Loucy (cell line): ENCODE data around the gene HELZ.

Source experiments
- H2AFZ ChIP-seq: fragments of 200-600 bp; sonication (generic); 2 replicates; pipeline ENCODE4 v1.6.0; 2016; ENCODE audit warnings: antibody characterized with exemption, mild to moderate bottlenecking, low read length, moderate library complexity
- H3F3A ChIP-seq: fragments of 200-600 bp; 2 replicates; pipeline ENCODE4 v1.6.0; 2016; ENCODE audit warnings: antibody characterized with exemption, low read depth, mild to moderate bottlenecking
- H3K27me3 ChIP-seq: fragments of 200-600 bp; sonication (generic); 2 replicates; pipeline ENCODE4 v1.6.1; 2014; ENCODE audit warnings: low read length, mild to moderate bottlenecking; ENCODE audit not compliant: insufficient read depth, poor library complexity, severe bottlenecking
- H3K36me3 ChIP-seq: fragments of 200-600 bp; sonication (generic); 2 replicates; pipeline ENCODE4 v1.6.1; 2016; ENCODE audit warnings: low read length; ENCODE audit not compliant: insufficient read depth
- H3K4me1 ChIP-seq: fragments of 200-600 bp; sonication (generic); 2 replicates; pipeline ENCODE4 v1.5.1; 2014; ENCODE audit warnings: low read length, mild to moderate bottlenecking; ENCODE audit not compliant: insufficient read depth, poor library complexity, severe bottlenecking
- H3K4me2 ChIP-seq: fragments of 200-600 bp; sonication (generic); 2 replicates; pipeline ENCODE4 v1.6.0; 2014; ENCODE audit warnings: antibody characterized with exemption, low read length, low read depth, mild to moderate bottlenecking; ENCODE audit not compliant: poor library complexity, severe bottlenecking
- H3K4me3 ChIP-seq: fragments of 200-600 bp; sonication (generic); 2 replicates; pipeline ENCODE4 v1.5.1; 2014; ENCODE audit warnings: low read length, mild to moderate bottlenecking, mixed read lengths; ENCODE audit not compliant: poor library complexity, severe bottlenecking
- H3K79me2 ChIP-seq: fragments of 200-600 bp; sonication (generic); 2 replicates; pipeline ENCODE4 v1.6.1; 2014; ENCODE audit warnings: low read length; ENCODE audit not compliant: insufficient read depth
- H3K9ac ChIP-seq: fragments of 200-600 bp; sonication (generic); 2 replicates; pipeline ENCODE4 v1.6.0; 2014; ENCODE audit warnings: mild to moderate bottlenecking, low read depth, low read length, moderate library complexity; ENCODE audit not compliant: poor library complexity, severe bottlenecking
- H3K9me2 ChIP-seq: fragments of 200-600 bp; sonication (generic); replicated peaks from 2 replicates; pipeline ENCODE4 v1.6.1; 2016; ENCODE audit warnings: low read depth, low read length, mixed read lengths
- H3K9me3 ChIP-seq: fragments of 200-600 bp; sonication (generic); 2 replicates; pipeline ENCODE4 v1.6.1; 2014; ENCODE audit warnings: mild to moderate bottlenecking, antibody characterized with exemption, low read length, low read depth; ENCODE audit not compliant: insufficient read depth
- H4K20me1 ChIP-seq: fragments of 200-600 bp; sonication (generic); 2 replicates; pipeline ENCODE4 v1.6.0; 2014; ENCODE audit warnings: antibody characterized with exemption, low read length, mild to moderate bottlenecking; ENCODE audit not compliant: insufficient read depth, poor library complexity, severe bottlenecking
- EZH2phosphoT487 ChIP-seq: fragments of 200-600 bp; IDR thresholded peaks from 2 replicates; pipeline ENCODE4 v1.6.1; 2018; ENCODE audit warnings: antibody characterized with exemption, mild to moderate bottlenecking, moderate library complexity, borderline replicate concordance
- TF ChIP-seq, protein P1 (sequence below): fragments of 200-600 bp; sonication (generic); conservative IDR thresholded peaks from 2 replicates; pipeline ENCODE4 v1.5.1; 2014; ENCODE audit warnings: mild to moderate bottlenecking, antibody characterized with exemption, low read length

HELZ gene

DNA sequence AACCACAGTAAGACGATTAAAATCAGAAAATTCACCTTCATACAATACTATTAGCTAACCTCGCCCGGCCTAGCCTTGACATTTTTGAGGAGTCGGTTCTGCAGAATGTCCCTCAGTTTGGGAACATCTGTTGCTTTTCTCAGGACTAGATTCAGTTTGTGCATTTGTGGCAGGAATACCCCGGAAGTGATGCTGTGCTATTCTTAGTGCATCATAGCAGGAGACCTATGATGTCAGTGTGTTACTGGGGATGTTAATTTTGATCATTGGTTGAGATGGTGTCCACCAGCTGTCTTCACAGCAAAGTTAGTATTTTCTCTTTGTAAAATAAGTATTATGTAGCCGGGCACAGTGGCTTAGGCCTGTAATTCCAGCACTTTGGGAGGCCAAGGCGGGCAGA is 21.5 kb upstream of the HELZ start:
- H3K79me2 ChIP-seq = no peaks in the 10 kb centered on the region
- H3K4me1 ChIP-seq = no peaks in the 10 kb centered on the region
- H3K27me3 ChIP-seq = no peaks in the 10 kb centered on the region
- no peak overlapping the region for H2AFZ ChIP-seq
- no peaks in the 10 kb centered on the region for H3K9me3 ChIP-seq
- H3K4me2 ChIP-seq = no peak overlapping the region
- H3K9me2 ChIP-seq = no peaks in the 10 kb centered on the region
- H3K36me3 ChIP-seq = no peaks in the 10 kb centered on the region
- no peak for TF ChIP-seq EZH2phosphoT487
- no peak overlapping the region for H3K4me3 ChIP-seq
- H3K9ac ChIP-seq = no peak overlapping the region
- no peaks in the 10 kb centered on the region for H4K20me1 ChIP-seq
- H3F3A ChIP-seq = no peaks in the 10 kb centered on the region

DNA sequence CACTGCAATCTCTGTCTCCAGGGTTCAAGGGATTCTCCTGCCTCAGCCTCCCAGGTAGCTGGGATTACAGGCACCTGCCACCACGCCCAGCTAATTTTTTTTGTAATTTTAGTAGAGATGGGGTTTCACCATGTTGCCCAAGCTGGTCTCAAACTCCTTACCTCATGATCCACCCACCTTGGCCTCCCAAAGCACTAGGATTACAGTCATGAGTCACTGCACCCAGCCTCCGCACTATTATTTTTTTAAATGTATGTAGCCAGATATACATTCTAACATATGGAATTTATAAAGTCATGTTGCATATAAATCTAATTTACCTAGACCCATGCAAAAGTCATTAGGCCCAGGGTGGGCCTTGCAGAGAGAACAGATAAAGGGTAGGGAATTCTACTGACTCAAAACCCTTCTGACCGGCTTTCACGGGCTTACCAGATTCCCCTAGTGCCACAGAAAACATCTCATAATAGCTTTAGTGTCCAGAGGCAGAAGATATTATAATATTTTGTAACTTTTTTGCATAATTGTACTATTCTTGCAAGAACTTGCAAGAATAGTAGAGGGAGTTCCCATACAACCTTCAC is 20.5 kb upstream of the HELZ start:
- Histone ChIP-seq H2AFZ (no peak overlapping the region), H3K9me3 (no peaks in the 10 kb centered on the region), H3F3A (no peaks in the 10 kb centered on the region), H3K4me2 (no peak overlapping the region), H3K79me2 (no peaks in the 10 kb centered on the region), H3K9me2 (no peaks in the 10 kb centered on the region), H3K9ac (no peak overlapping the region), H3K27me3 (no peaks in the 10 kb centered on the region), H4K20me1 (no peaks in the 10 kb centered on the region), H3K4me1 (peaks cover under 1% of the 10 kb centered on the region), H3K36me3 (no peaks in the 10 kb centered on the region), H3K4me3 (no peak overlapping the region)
- no peak for TF ChIP-seq EZH2phosphoT487
- TF ChIP-seq, protein P1, sequence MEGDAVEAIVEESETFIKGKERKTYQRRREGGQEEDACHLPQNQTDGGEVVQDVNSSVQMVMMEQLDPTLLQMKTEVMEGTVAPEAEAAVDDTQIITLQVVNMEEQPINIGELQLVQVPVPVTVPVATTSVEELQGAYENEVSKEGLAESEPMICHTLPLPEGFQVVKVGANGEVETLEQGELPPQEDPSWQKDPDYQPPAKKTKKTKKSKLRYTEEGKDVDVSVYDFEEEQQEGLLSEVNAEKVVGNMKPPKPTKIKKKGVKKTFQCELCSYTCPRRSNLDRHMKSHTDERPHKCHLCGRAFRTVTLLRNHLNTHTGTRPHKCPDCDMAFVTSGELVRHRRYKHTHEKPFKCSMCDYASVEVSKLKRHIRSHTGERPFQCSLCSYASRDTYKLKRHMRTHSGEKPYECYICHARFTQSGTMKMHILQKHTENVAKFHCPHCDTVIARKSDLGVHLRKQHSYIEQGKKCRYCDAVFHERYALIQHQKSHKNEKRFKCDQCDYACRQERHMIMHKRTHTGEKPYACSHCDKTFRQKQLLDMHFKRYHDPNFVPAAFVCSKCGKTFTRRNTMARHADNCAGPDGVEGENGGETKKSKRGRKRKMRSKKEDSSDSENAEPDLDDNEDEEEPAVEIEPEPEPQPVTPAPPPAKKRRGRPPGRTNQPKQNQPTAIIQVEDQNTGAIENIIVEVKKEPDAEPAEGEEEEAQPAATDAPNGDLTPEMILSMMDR = no peak

DNA sequence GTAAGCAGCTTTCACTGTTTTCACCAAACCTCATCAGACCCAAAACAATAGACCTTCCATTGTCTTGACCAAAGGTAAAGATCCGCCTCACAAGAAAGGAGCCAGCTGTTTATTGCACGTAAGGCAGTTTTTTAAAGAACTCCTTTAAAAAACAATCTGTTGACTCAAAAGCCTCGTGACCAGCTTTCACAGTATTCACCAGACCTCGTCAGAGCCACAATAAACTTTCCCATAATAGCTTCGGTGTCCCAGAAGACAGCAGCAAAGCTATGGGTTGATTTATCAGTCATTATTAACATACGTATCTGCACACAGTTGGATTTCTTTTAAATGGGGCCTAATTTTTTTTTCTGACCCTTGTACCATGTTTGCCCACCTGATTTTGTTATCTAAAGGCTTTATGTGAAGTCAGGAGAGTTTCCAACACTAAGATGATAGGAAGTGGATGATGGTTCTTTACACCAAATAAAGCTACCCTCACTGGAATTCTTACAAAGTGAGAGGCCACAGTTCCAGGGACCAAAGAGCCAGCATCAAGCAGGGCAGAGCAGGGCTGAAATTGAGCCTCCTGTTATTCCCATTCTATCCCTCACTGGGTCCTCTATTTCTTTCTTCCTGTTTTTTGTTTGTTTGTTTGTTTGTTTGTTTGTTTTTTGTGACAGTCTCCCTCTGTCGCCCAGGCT is 17.6 kb upstream of the HELZ start:
- Histone ChIP-seq H3K79me2 (no peaks in the 10 kb centered on the region), H4K20me1 (no peaks in the 10 kb centered on the region), H3F3A (no peaks in the 10 kb centered on the region), H3K27me3 (no peaks in the 10 kb centered on the region), H3K9ac (no peak overlapping the region), H3K36me3 (no peaks in the 10 kb centered on the region), H3K4me3 (no peak overlapping the region), H3K9me2 (no peaks in the 10 kb centered on the region), H3K9me3 (no peaks in the 10 kb centered on the region), H3K4me2 (no peak overlapping the region), H3K4me1 (peaks cover 27% of the 10 kb centered on the region), H2AFZ (no peak overlapping the region)
- TF ChIP-seq EZH2phosphoT487 = no peak
- TF ChIP-seq, protein P1 = no peak
